GM21786 (cell line): Measurements from ENCODE around the gene BNIP2.
"Not testable (repeated sequence)": the region's sequence is repeated elsewhere in the genome, so short reads cannot be mapped to it uniquely, and the experiment has no call there.

Experiments used
- ATAC-seq: cut with Tn5 transposase; IDR thresholded peaks from one replicate; pipeline ENCODE4 v1.9.1; 2021; ENCODE audit not compliant: unreplicated experiment

Gene BNIP2

GRCh38 chr15:59688423-59688781 is 718 bp downstream of the BNIP2 start:
- no peak for ATAC-seq

- ATAC-seq = no peak
These were observed 1.3 kb downstream of the BNIP2 start for GRCh38 chr15:59687836-59688235.

- no peak for ATAC-seq
These were observed 2.7 kb downstream of the BNIP2 start for GRCh38 chr15:59686389-59686788.

GRCh38 chr15:59685737-59686297 is 3.3 kb downstream of the BNIP2 start:
- no peak for ATAC-seq

- ATAC-seq = no peak
These were observed 8.2 kb downstream of the BNIP2 start for GRCh38 chr15:59680870-59681269.

- ATAC-seq = no peak
These were observed 8.8 kb downstream of the BNIP2 start for GRCh38 chr15:59680346-59680745.

GRCh38 chr15:59678620-59679019 is 10.5 kb downstream of the BNIP2 start:
- no peak for ATAC-seq

- ATAC-seq = no peak
These were observed 10.9 kb downstream of the BNIP2 start for GRCh38 chr15:59678172-59678571.

GRCh38 chr15:59676565-59676964 is 12.6 kb downstream of the BNIP2 start:
- ATAC-seq = no peak

- no peak for ATAC-seq
These were observed 14.7 kb downstream of the BNIP2 start for GRCh38 chr15:59674361-59674877.

- ATAC-seq = no peak
These were observed 20.6 kb downstream of the BNIP2 start for GRCh38 chr15:59668556-59668955.

GRCh38 chr15:59662260-59662659 is 26.9 kb downstream of the BNIP2 start:
- ATAC-seq = no peak

GRCh38 chr15:59659366-59659765 is 29.8 kb downstream of the BNIP2 start:
- no peak for ATAC-seq

GRCh38 chr15:59657635-59658125 is 31.4 kb downstream of the BNIP2 start:
- ATAC-seq = peak; percentile 8

- peak; percentile 99 for ATAC-seq
These were observed 32.1 kb downstream of the BNIP2 start, which contains the start of gene GTF2A2 for GRCh38 chr15:59656897-59657634. TSS of gene GTF2A2 (minus strand) at chr15:59657515. CDS start at chr15:59652277, 5,238 bp downstream.

- no peak for ATAC-seq
These were observed 35.1 kb downstream of the BNIP2 start for GRCh38 chr15:59654046-59654445.

GRCh38 chr15:59649603-59650002 is 39.5 kb downstream of the BNIP2 start:
- ATAC-seq = no peak

GRCh38 chr15:59647085-59647484 is 42.0 kb downstream of the BNIP2 start:
- no peak for ATAC-seq

- no peak for ATAC-seq
These were observed 42.8 kb downstream of the BNIP2 start for GRCh38 chr15:59646277-59646676.

- not testable (repeated sequence) for ATAC-seq
These were observed 43.3 kb downstream of the BNIP2 start for GRCh38 chr15:59645812-59646211.

GRCh38 chr15:59644756-59645155 is 44.4 kb downstream of the BNIP2 start:
- no peak for ATAC-seq

GRCh38 chr15:59642351-59642750 is 46.8 kb downstream of the BNIP2 start:
- no peak for ATAC-seq
